ENCODE results near the gene ZNF467.

Gene ZNF467

GRCh38 chr7:149774237-149775175 lies 1.1 kb upstream of the ZNF467 start:
- FAIRE-seq (no peak), DNase-seq (ENCODE audit: insufficient read length, low spot score) (no peak)
- TF ChIP-seq CTCF (IDR thresholded peaks at IDR 0.05; ENCODE audit: insufficient read depth, missing control alignments) = no peak

- no peak for DNase-seq (ENCODE audit: insufficient read length, low spot score)
- no peak for FAIRE-seq
- no peak for TF ChIP-seq CTCF (IDR thresholded peaks at IDR 0.05; ENCODE audit: insufficient read depth, missing control alignments)
These were observed 393 bp downstream of the ZNF467 start for GRCh38 chr7:149772956-149773434.

GRCh38 chr7:149772241-149772955 lies 990 bp downstream of the ZNF467 start:
- no peak for DNase-seq (ENCODE audit: insufficient read length, low spot score)
- no peak for TF ChIP-seq CTCF (IDR thresholded peaks at IDR 0.05; ENCODE audit: insufficient read depth, missing control alignments)
- FAIRE-seq = no peak

GRCh38 chr7:149771720-149772240 lies 1.6 kb downstream of the ZNF467 start:
- FAIRE-seq = no peak
- no peak for TF ChIP-seq CTCF (IDR thresholded peaks at IDR 0.05; ENCODE audit: insufficient read depth, missing control alignments)
- peak; percentile 84 for DNase-seq (ENCODE audit: insufficient read length, low spot score)

GRCh38 chr7:149770728-149771636 lies 2.4 kb downstream of the ZNF467 start:
- DNase-seq (ENCODE audit: insufficient read length, low spot score) = no peak
- no peak for TF ChIP-seq CTCF (IDR thresholded peaks at IDR 0.05; ENCODE audit: insufficient read depth, missing control alignments)
- no peak for FAIRE-seq

- no peak for FAIRE-seq
- no peak for DNase-seq (ENCODE audit: insufficient read length, low spot score)
- TF ChIP-seq CTCF (IDR thresholded peaks at IDR 0.05; ENCODE audit: insufficient read depth, missing control alignments) = no peak
These were observed 3.5 kb downstream of the ZNF467 start for GRCh38 chr7:149769915-149770314.

Data from D721Med (cell line).